H1 (cell line): ENCODE data around the gene IQCF2. TPM values are rescaled to one million over a fixed set of nuclear protein-coding genes. Genes with fewer than 3 reads are reported as not detected.

Experiments used
- CTCF ChIA-PET: fragments of 300-600 bp; sonication (Branson Sonifier 250); formaldehyde crosslinking; loops from one replicate; lab custom pipeline; 2021; ENCODE audit not compliant: partially characterized antibody; lab: Charles Lee
- POLR2A ChIA-PET: fragments of 300-600 bp; sonication (Branson Sonifier 250); formaldehyde crosslinking; loops from one replicate; lab custom pipeline; 2021; ENCODE audit warnings: inconsistent platforms; ENCODE audit not compliant: partially characterized antibody; lab: Charles Lee
- DNase-seq, 2 experiments: peaks; one replicate each; pipeline versions ENCODE4 v3.0.0 to v3.0.0-alpha.2; 2010 to 2022; ENCODE audit warnings: low spot score in 2 of 2, low read depth in 1 of 2, mixed read lengths in 1 of 2
- FAIRE-seq: peaks from 2 replicates; lab custom pipeline; 2011; peaks lifted over from hg19 to GRCh38; lab: Jason Lieb, UNC
- H2AFZ ChIP-seq: 2 replicates; pipeline ENCODE4 v1.8.1; 2012; ENCODE audit warnings: low read length, inconsistent platforms
- H2AK5ac ChIP-seq: 2 replicates; pipeline ENCODE4 v1.6.1; 2013; ENCODE audit warnings: low read depth, low read length
- H2BK120ac ChIP-seq: replicated peaks from 2 replicates; pipeline ENCODE3; 2013; ENCODE audit warnings: low read depth, low read length, inconsistent platforms
- H2BK12ac ChIP-seq: 2 replicates; pipeline ENCODE4 v1.6.1; 2013; ENCODE audit warnings: low read depth, low read length
- H2BK15ac ChIP-seq: 2 replicates; pipeline ENCODE4 v1.6.1; 2013; ENCODE audit warnings: low read length
- H2BK20ac ChIP-seq: 2 replicates; pipeline ENCODE4 v1.6.1; 2013; ENCODE audit warnings: low read length
- H2BK5ac ChIP-seq: 2 replicates; pipeline ENCODE4 v1.6.1; 2013; ENCODE audit warnings: low read depth, low read length
- H3K14ac ChIP-seq: 2 replicates; pipeline ENCODE4 v1.6.1; 2013; ENCODE audit warnings: inconsistent platforms; ENCODE audit not compliant: insufficient read length
- H3K18ac ChIP-seq: 2 replicates; pipeline ENCODE4 v1.6.1; 2013; ENCODE audit warnings: low read length; ENCODE audit errors: extremely low read depth
- H3K23ac ChIP-seq: 2 replicates; pipeline ENCODE4 v1.6.1; 2013; ENCODE audit warnings: inconsistent platforms; ENCODE audit not compliant: insufficient read length
- H3K23me2 ChIP-seq: 2 replicates; pipeline ENCODE4 v1.6.1; 2013; ENCODE audit warnings: low read depth, low read length
- H3K27ac ChIP-seq: 2 replicates; pipeline ENCODE4 v1.6.1; 2011; ENCODE audit warnings: low read depth, low read length, inconsistent platforms
- H3K27me3 ChIP-seq, 4 experiments: replicated peaks in 1 of 4; 1 replicate in 1 of 4; 2 replicates in 3 of 4; pipeline versions ENCODE4 v1.6.1 to v1.8.1; 2011 to 2013; ENCODE audit warnings: low read length in 3 of 4, mild to moderate bottlenecking in 3 of 4, inconsistent platforms in 2 of 4, mixed read lengths in 2 of 4, moderate library complexity in 1 of 4; ENCODE audit not compliant: control insufficient read depth in 3 of 4, insufficient read depth in 3 of 4; ENCODE audit errors: extremely low read depth in 1 of 4
- H3K36me3 ChIP-seq, 4 experiments: 2 replicates each; pipeline versions ENCODE4 v1.6.1 to v1.8.1; 2011 to 2013; ENCODE audit warnings: mild to moderate bottlenecking in 4 of 4, low read length in 3 of 4, moderate library complexity in 2 of 4, control low read depth in 1 of 4, inconsistent platforms in 1 of 4; ENCODE audit not compliant: insufficient read depth in 4 of 4, control insufficient read depth in 2 of 4
- H3K4ac ChIP-seq: replicated peaks from 2 replicates; pipeline ENCODE3; 2013; ENCODE audit warnings: low read length, low read depth, mixed read lengths, inconsistent platforms; ENCODE audit not compliant: insufficient read length
- H3K4me1 ChIP-seq, 4 experiments: replicated peaks in 1 of 4; 1 replicate in 1 of 4; 2 replicates in 3 of 4; pipeline versions ENCODE4 v1.6.1 to v1.8.1; 2011 to 2013; ENCODE audit warnings: low read length in 3 of 4, inconsistent platforms in 2 of 4, mixed read lengths in 1 of 4; ENCODE audit not compliant: insufficient read depth in 4 of 4, control insufficient read depth in 3 of 4
- H3K4me2 ChIP-seq, 2 experiments: 2 replicates each; pipeline versions ENCODE4 v1.6.1 to v1.8.1; 2011 to 2013; ENCODE audit warnings: low read depth in 2 of 2, low read length in 2 of 2, control low read depth in 1 of 2, inconsistent platforms in 1 of 2, mild to moderate bottlenecking in 1 of 2; ENCODE audit not compliant: insufficient read depth in 1 of 2
- H3K4me3 ChIP-seq, 4 experiments: fragments of 200-600, 300-600 bp in 1 of 4; sonication (generic), shearing (Covaris generic), sonication (Bioruptor Twin) in 1 of 4; 2 replicates each; pipeline versions ENCODE4 v1.5.1 to v1.8.1; 2011 to 2016; ENCODE audit warnings: low read length in 4 of 4, low read depth in 3 of 4, control low read depth in 2 of 4, inconsistent platforms in 2 of 4, mild to moderate bottlenecking in 2 of 4, mixed read lengths in 1 of 4, moderate library complexity in 1 of 4; ENCODE audit not compliant: insufficient read depth in 2 of 4; ENCODE audit errors: extremely low read depth in 1 of 4
- H3K56ac ChIP-seq: replicated peaks from 2 replicates; pipeline ENCODE3; 2013; ENCODE audit warnings: low read depth, mild to moderate bottlenecking, mixed read lengths, low read length, inconsistent platforms; ENCODE audit not compliant: insufficient read length
- H3K79me1 ChIP-seq: 2 replicates; pipeline ENCODE4 v1.6.1; 2013; ENCODE audit warnings: low read depth, low read length, control low read depth
- H3K79me2 ChIP-seq, 2 experiments: 2 replicates each; pipeline versions ENCODE4 v1.6.1 to v1.8.1; 2012 to 2013; ENCODE audit warnings: low read length in 2 of 2, mild to moderate bottlenecking in 2 of 2, inconsistent platforms in 1 of 2; ENCODE audit not compliant: insufficient read depth in 2 of 2, control insufficient read depth in 1 of 2
- H3K9ac ChIP-seq, 4 experiments: replicated peaks in 1 of 4; 1 replicate in 1 of 4; 2 replicates in 3 of 4; pipeline versions ENCODE4 v1.6.1 to v1.8.1; 2011 to 2013; ENCODE audit warnings: low read depth in 3 of 4, low read length in 3 of 4, control low read depth in 2 of 4, mild to moderate bottlenecking in 2 of 4, moderate library complexity in 2 of 4, inconsistent platforms in 1 of 4; ENCODE audit errors: extremely low read depth in 1 of 4
- H3K9me3 ChIP-seq, 2 experiments: 2 replicates each; pipeline versions ENCODE4 v1.6.1 to v1.8.1; 2012 to 2013; ENCODE audit warnings: mild to moderate bottlenecking in 2 of 2, moderate library complexity in 2 of 2, control low read depth in 1 of 2, inconsistent platforms in 1 of 2, low read depth in 1 of 2, low read length in 1 of 2, mixed read lengths in 1 of 2; ENCODE audit not compliant: insufficient read depth in 2 of 2
- H4K20me1 ChIP-seq, 2 experiments: replicated peaks in 1 of 2; 2 replicates each; pipeline versions ENCODE3 to v1.8.1; 2011 to 2013; ENCODE audit warnings: inconsistent platforms in 2 of 2, low read length in 2 of 2, mild to moderate bottlenecking in 1 of 2; ENCODE audit not compliant: insufficient read depth in 2 of 2, control insufficient read depth in 1 of 2
- H4K5ac ChIP-seq: 2 replicates; pipeline ENCODE4 v1.6.1; 2013; ENCODE audit warnings: low read length, low read depth, mixed read lengths, inconsistent platforms; ENCODE audit not compliant: insufficient read length
- H4K8ac ChIP-seq: 2 replicates; pipeline ENCODE4 v1.8.0; 2013; ENCODE audit warnings: mild to moderate bottlenecking, moderate library complexity, low read length, inconsistent platforms; ENCODE audit not compliant: insufficient read depth; ENCODE audit errors: extremely low read depth
- H4K91ac ChIP-seq: replicated peaks from 2 replicates; pipeline ENCODE3; 2013; ENCODE audit warnings: low read length, mixed read lengths, inconsistent platforms; ENCODE audit not compliant: insufficient read length
- ASH2L ChIP-seq: fragments of 200-600, 300-600 bp; sonication (generic); IDR thresholded peaks from one replicate; pipeline ENCODE4 v1.7.1; 2017; ENCODE audit warnings: low read length
- CBX8 ChIP-seq: fragments of 300-800, 300-1000 bp; sonication (generic); IDR thresholded peaks from 2 replicates; pipeline ENCODE4 v1.7.1; 2016; ENCODE audit warnings: low read depth, low read length, borderline replicate concordance
- CHD2 ChIP-seq: IDR thresholded peaks from 2 replicates; pipeline ENCODE4 v1.6.1; 2012; ENCODE audit warnings: low read length, improper control_type of control experiment
- RAD21 ChIP-seq, 2 experiments: IDR thresholded peaks in 1 of 2; conservative IDR thresholded peaks in 1 of 2; 2 replicates each; pipeline ENCODE4 v1.6.1; 2011; ENCODE audit warnings: low read depth in 2 of 2, low read length in 2 of 2, improper control_type of control experiment in 1 of 2, inconsistent platforms in 1 of 2, mild to moderate bottlenecking in 1 of 2, moderate library complexity in 1 of 2
- SIN3A ChIP-seq, 2 experiments: IDR thresholded peaks in 1 of 2; conservative IDR thresholded peaks in 1 of 2; 2 replicates each; pipeline ENCODE4 v1.6.1; 2011 to 2012; ENCODE audit warnings: low read length in 2 of 2, improper control_type of control experiment in 1 of 2, low read depth in 1 of 2, mild to moderate bottlenecking in 1 of 2
- SP2 ChIP-seq: IDR thresholded peaks from 2 replicates; pipeline ENCODE4 v1.6.1; 2012; ENCODE audit warnings: mild to moderate bottlenecking, low read length, inconsistent platforms
- TAF1 ChIP-seq: IDR thresholded peaks from 2 replicates; pipeline ENCODE4 v1.6.1; 2011; ENCODE audit warnings: mild to moderate bottlenecking, low read depth, low read length
- WGBS, 2 experiments: shearing (Covaris generic) in 1 of 2; methylation state at CpG; one replicate each; pipeline versions ENCODE4 v1.1.6 to v1.1.7; 2013 to 2015; ENCODE audit warnings: low lambda C conversion rate in 2 of 2, mixed read lengths in 2 of 2, inconsistent platforms in 1 of 2, low coverage in 1 of 2, missing lambda C conversion rate in 1 of 2; ENCODE audit not compliant: insufficient replicate concordance in 2 of 2, insufficient coverage in 1 of 2, insufficient read length in 1 of 2; ENCODE audit errors: extremely low coverage in 1 of 2, missing lambda C conversion rate in 1 of 2; 5-methylcytosine and 5-hydroxymethylcytosine counted together
- polyA plus RNA-seq, 7 experiments: library from polyadenylated mRNA; depleted of rRNA in 3 of 7; stranded (reverse) in 5 of 7; unstranded in 2 of 7; fragments of >200 nt in 5 of 7; fragments of 200-250 nt in 2 of 7; gene quantifications; 1 replicate in 5 of 7; 2 replicates in 1 of 7; 4 replicates in 1 of 7; pipeline versions ENCODE4 v1.2.1 to v1.2.3, GENCODE V29; 2011 to 2013; ENCODE audit warnings: missing spikeins in 2 of 7, mixed read lengths in 2 of 7
- total RNA-seq: library from RNA; stranded (reverse); fragmentation: NEBNext Ultra II Directional; extraction: Animal tissue kit (Norgen Biotek cat#: 25700); gene quantifications from 2 replicates; pipeline ENCODE4 v1.2.1, GENCODE V29; 2021
- TF ChIP-seq, protein P1 (sequence below), 3 experiments: IDR thresholded peaks; 1 replicate in 2 of 3; 2 replicates in 1 of 3; pipeline versions ENCODE4 v1.5.1 to v1.6.1; 2011; ENCODE audit warnings: low read length in 3 of 3, mild to moderate bottlenecking in 3 of 3, inconsistent platforms in 2 of 3, low read depth in 1 of 3, moderate library complexity in 1 of 3; ENCODE audit not compliant: insufficient read depth in 1 of 3; ENCODE audit errors: control extremely low read depth in 1 of 3

IQCF2 gene
- total and polyA plus RNA-seq, 2 of the 8 experiments (the other 6 are each of a cell fraction or from before 2014, with no cell fraction given): not detected

DNA sequence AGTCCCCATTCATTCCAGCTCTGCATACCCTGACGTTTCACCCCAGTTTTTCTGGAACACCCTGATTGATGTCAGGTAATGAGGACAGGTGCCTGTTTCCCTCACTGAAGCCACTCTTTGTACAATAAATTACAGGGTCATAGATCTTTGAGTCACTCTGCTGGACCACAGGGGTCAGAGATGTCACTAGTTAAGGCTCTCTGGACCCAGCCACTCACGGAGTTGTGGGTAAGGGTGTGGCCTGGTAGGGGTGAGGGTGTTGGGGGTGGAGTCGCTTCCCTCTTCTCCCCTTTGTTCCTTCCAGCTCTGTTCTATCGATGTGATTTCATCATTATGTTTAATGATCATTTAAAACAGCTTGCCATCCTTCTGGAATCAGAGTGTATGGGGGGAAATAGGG lies 13.5 kb downstream of the IQCF2 start:
- no peak overlapping the region for H2AFZ ChIP-seq
- ChIA-PET POLR2A (interaction anchor here (1.8 kb wide), 1 partner anchor 93 kb away, joined by 5 read pairs; the partner anchor contains the start of gene PCBP4), CTCF (interaction anchor here (1.2 to 1.4 kb wide), 2 partner anchors 33 to 55 kb away, joined by 3 to 4 read pairs; no protein-coding TSS in a partner anchor)
- no peak overlapping the region for H3K23ac ChIP-seq
- H3K4ac ChIP-seq: no peak overlapping the region
- no peak overlapping the region for H2BK120ac ChIP-seq
- no peak overlapping the region for H3K56ac ChIP-seq
- no peaks in the 10 kb centered on the region for H3K79me1 ChIP-seq
- FAIRE-seq (no peak), DNase-seq (no peak)
- H2BK12ac ChIP-seq: no peak overlapping the region
- H3K14ac ChIP-seq: no peak overlapping the region
- H4K20me1 ChIP-seq: no peaks in the 10 kb centered on the region
- H2AK5ac ChIP-seq: no peak overlapping the region
- no peak overlapping the region for H2BK5ac ChIP-seq
- no peak overlapping the region for H3K18ac ChIP-seq
- no peak overlapping the region for H4K8ac ChIP-seq
- no peaks in the 10 kb centered on the region for H3K27me3 ChIP-seq
- no peak overlapping the region for H3K9ac ChIP-seq
- no peak overlapping the region for H2BK15ac ChIP-seq
- no peaks in the 10 kb centered on the region for H3K9me3 ChIP-seq
- H3K36me3 ChIP-seq: no peaks in the 10 kb centered on the region
- no peaks in the 10 kb centered on the region for H3K79me2 ChIP-seq
- H3K4me1 ChIP-seq: no peaks in the 10 kb centered on the region
- H2BK20ac ChIP-seq: no peak overlapping the region
- H3K4me2 ChIP-seq: no peak overlapping the region
- no peak overlapping the region for H3K4me3 ChIP-seq
- H4K91ac ChIP-seq: no peak overlapping the region
- no peak overlapping the region for H3K27ac ChIP-seq
- no peaks in the 10 kb centered on the region for H3K23me2 ChIP-seq
- WGBS, 2 experiments: 86% methylated on average over 3 of the region's 4 CpGs; no CpG with 5 or more reads in 1 of the 2 experiments
- no peak overlapping the region for H4K5ac ChIP-seq
- TF ChIP-seq SIN3A (conservative IDR thresholded peaks at IDR 0.05 in 1 of 2, IDR thresholded peaks at IDR 0.05 in 1 of 2; ENCODE audit: low read depth in 1 of 2, low read length in 2 of 2): no peak
- TF ChIP-seq, protein P1, sequence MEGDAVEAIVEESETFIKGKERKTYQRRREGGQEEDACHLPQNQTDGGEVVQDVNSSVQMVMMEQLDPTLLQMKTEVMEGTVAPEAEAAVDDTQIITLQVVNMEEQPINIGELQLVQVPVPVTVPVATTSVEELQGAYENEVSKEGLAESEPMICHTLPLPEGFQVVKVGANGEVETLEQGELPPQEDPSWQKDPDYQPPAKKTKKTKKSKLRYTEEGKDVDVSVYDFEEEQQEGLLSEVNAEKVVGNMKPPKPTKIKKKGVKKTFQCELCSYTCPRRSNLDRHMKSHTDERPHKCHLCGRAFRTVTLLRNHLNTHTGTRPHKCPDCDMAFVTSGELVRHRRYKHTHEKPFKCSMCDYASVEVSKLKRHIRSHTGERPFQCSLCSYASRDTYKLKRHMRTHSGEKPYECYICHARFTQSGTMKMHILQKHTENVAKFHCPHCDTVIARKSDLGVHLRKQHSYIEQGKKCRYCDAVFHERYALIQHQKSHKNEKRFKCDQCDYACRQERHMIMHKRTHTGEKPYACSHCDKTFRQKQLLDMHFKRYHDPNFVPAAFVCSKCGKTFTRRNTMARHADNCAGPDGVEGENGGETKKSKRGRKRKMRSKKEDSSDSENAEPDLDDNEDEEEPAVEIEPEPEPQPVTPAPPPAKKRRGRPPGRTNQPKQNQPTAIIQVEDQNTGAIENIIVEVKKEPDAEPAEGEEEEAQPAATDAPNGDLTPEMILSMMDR (IDR thresholded peaks at IDR 0.05; ENCODE audit: control extremely low read depth in 1 of 3, insufficient read depth in 1 of 3, low read depth in 1 of 3, low read length in 3 of 3): no peak
- TF ChIP-seq TAF1: no peak
- no peak for TF ChIP-seq SP2
- TF ChIP-seq RAD21 (IDR thresholded peaks at IDR 0.05 in 1 of 2, conservative IDR thresholded peaks at IDR 0.05 in 1 of 2; ENCODE audit: low read depth in 2 of 2, low read length in 2 of 2): no peak
- TF ChIP-seq CHD2: no peak
- TF ChIP-seq ASH2L: no peak
- TF ChIP-seq CBX8: no peak
